Thyroid gland (tissue), 4 donors: ENCODE measurements around the gene SEPTIN10.
"Not testable (repeated sequence)": the region's sequence is repeated elsewhere in the genome, so short reads cannot be mapped to it uniquely, and the experiment has no call there.

ENCODE experiments used
- POLR2A ChIP-seq, 2 donors: fragments of 450-650 bp; IDR thresholded peaks; one replicate each; pipeline ENCODE4 v1.6.1; 2017; ENCODE audit warnings: antibody characterized with exemption in 2 of 2, mild to moderate bottlenecking in 2 of 2, moderate library complexity in 1 of 2
- TF ChIP-seq, protein P1 (sequence below), 6 experiments: fragments of 200-600 bp in 3 of 6; fragments of 450-650 bp in 3 of 6; sonication (generic) in 3 of 6; IDR thresholded peaks; one replicate each; pipeline ENCODE4 v1.5.1; 2016 to 2019; ENCODE audit warnings: antibody characterized with exemption in 6 of 6, mild to moderate bottlenecking in 2 of 6, inconsistent platforms in 1 of 6, moderate library complexity in 1 of 6

DNA sequence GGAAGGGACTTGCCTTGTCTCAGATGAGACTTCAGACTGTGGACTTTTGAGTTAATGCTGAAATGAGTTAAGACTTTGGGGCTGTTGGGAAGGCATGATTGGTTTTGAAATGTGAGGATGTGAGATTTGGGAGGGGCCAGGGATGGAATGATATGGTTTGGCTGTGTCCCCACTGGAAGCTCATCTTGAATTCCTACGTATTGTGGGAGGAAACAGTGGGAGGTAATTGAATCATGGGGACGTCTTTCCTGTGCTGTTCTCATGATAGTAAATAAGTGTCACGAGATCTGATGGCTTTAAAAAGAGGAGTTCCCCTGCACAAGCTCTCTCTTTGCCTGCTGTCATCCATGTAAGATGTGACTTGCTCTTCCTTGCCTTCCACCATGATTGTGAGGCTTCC lies 77.2 kb downstream of the SEPTIN10 start:
- TF ChIP-seq, protein P1, sequence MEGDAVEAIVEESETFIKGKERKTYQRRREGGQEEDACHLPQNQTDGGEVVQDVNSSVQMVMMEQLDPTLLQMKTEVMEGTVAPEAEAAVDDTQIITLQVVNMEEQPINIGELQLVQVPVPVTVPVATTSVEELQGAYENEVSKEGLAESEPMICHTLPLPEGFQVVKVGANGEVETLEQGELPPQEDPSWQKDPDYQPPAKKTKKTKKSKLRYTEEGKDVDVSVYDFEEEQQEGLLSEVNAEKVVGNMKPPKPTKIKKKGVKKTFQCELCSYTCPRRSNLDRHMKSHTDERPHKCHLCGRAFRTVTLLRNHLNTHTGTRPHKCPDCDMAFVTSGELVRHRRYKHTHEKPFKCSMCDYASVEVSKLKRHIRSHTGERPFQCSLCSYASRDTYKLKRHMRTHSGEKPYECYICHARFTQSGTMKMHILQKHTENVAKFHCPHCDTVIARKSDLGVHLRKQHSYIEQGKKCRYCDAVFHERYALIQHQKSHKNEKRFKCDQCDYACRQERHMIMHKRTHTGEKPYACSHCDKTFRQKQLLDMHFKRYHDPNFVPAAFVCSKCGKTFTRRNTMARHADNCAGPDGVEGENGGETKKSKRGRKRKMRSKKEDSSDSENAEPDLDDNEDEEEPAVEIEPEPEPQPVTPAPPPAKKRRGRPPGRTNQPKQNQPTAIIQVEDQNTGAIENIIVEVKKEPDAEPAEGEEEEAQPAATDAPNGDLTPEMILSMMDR (IDR thresholded peaks at IDR 0.05) = not testable (repeated sequence)
- not testable (repeated sequence) for TF ChIP-seq POLR2A (IDR thresholded peaks at IDR 0.05)
